GM12878 (cell line): ENCODE data around the gene NLGN2. TPM values are rescaled to one million over a fixed set of nuclear protein-coding genes. Genes with fewer than 3 reads are reported as not detected.
A peak's percentile ranks its signal among the peaks of the same experiment; 100 is the strongest.

Experiments
- ATAC-seq: fragments of 200-7000 bp; cut with Tn5 transposase; 3 replicates; pipeline ENCODE4 v1.9.1; 2020; ENCODE audit warnings: mild to moderate bottlenecking, moderate library complexity
- BruUV-seq: library from RNA; stranded (reverse); fragments of 400-500 nt; replicated peaks from 2 replicates; lab custom pipeline; 2021; lab: Mats Ljungman, UMichigan
- CTCF ChIA-PET: fragments of 300-600 bp; sonication (Branson Sonifier 250); formaldehyde crosslinking; extraction: SDS; loops from one replicate; lab custom pipeline; 2021; ENCODE audit warnings: inconsistent platforms; lab: Yijun Ruan, JAX
- POLR2A ChIA-PET: fragments of 350-600 bp; formaldehyde crosslinking; extraction: SDS; loops from one replicate; lab custom pipeline; 2021; ENCODE audit warnings: inconsistent platforms; lab: Charles Lee
- RAD21 ChIA-PET: fragments of 300-600 bp; sonication (Branson Sonifier 250); formaldehyde crosslinking; loops from one replicate; lab custom pipeline; 2023; ENCODE audit warnings: antibody characterized with exemption; ENCODE audit not compliant: unreplicated experiment; lab: Charles Lee
- SMC1A ChIA-PET: fragments of 300-600 bp; sonication (Branson Sonifier 250); formaldehyde crosslinking; loops from one replicate; lab custom pipeline; 2023; ENCODE audit not compliant: unreplicated experiment, uncharacterized antibody; lab: Charles Lee
- DNase-seq: peaks from one replicate; pipeline ENCODE4 v3.0.0-alpha.2; 2011; ENCODE audit warnings: low read depth, low spot score
- FAIRE-seq: peaks from 3 replicates; lab custom pipeline; 2011; peaks lifted over from hg19 to GRCh38; lab: Jason Lieb, UNC
- H2AFZ ChIP-seq: 2 replicates; pipeline ENCODE4 v1.6.0; 2011; ENCODE audit warnings: low read depth, low read length, control low read depth; ENCODE audit not compliant: control insufficient read depth
- H3K27ac ChIP-seq: 2 replicates; pipeline ENCODE4 v1.5.1; 2011; ENCODE audit warnings: control low read depth; ENCODE audit not compliant: control insufficient read depth, insufficient read depth
- H3K27me3 ChIP-seq, 2 experiments: replicated peaks in 1 of 2; 2 replicates each; pipeline versions ENCODE4 v1.6.0 to v1.6.1; 2011; ENCODE audit warnings: low read length in 1 of 2; ENCODE audit not compliant: control insufficient read depth in 2 of 2, insufficient read depth in 2 of 2
- H3K36me3 ChIP-seq, 2 experiments: 2 replicates each; pipeline ENCODE4 v1.5.1; 2011; ENCODE audit warnings: low read length in 1 of 2; ENCODE audit not compliant: control insufficient read depth in 2 of 2, insufficient read depth in 2 of 2
- H3K4me1 ChIP-seq: 2 replicates; pipeline ENCODE4 v1.6.1; 2011; ENCODE audit warnings: mild to moderate bottlenecking, low read length, moderate library complexity, mixed read lengths; ENCODE audit not compliant: control insufficient read depth, insufficient read depth
- H3K4me2 ChIP-seq: 2 replicates; pipeline ENCODE4 v1.6.0; 2011; ENCODE audit warnings: control low read depth; ENCODE audit not compliant: control insufficient read depth, insufficient read depth
- H3K4me3 ChIP-seq: fragments of 200-600 bp; sonication (generic); 2 replicates; pipeline ENCODE4 v1.5.1; 2016
- H3K79me2 ChIP-seq: 2 replicates; pipeline ENCODE4 v1.6.0; 2011; ENCODE audit warnings: low read length; ENCODE audit not compliant: control insufficient read depth, insufficient read depth
- H3K9ac ChIP-seq: 2 replicates; pipeline ENCODE4 v1.8.0; 2011; ENCODE audit warnings: low read length, control low read depth, mixed read lengths; ENCODE audit not compliant: control insufficient read depth, insufficient read depth
- H3K9me3 ChIP-seq: replicated peaks from 3 replicates; pipeline ENCODE4 v1.5.1; 2011; ENCODE audit warnings: mild to moderate bottlenecking, low read length; ENCODE audit not compliant: control insufficient read depth, insufficient read depth
- H4K20me1 ChIP-seq: 2 replicates; pipeline ENCODE4 v1.6.0; 2011; ENCODE audit not compliant: control insufficient read depth, insufficient read depth
- CHD1 ChIP-seq: IDR thresholded peaks from 2 replicates; pipeline ENCODE4 v1.6.1; 2012; ENCODE audit warnings: low read depth, low read length, improper control_type of control experiment
- EED ChIP-seq: sonication (generic); IDR thresholded peaks from 2 replicates; pipeline ENCODE4 v1.6.1; 2016; ENCODE audit warnings: antibody characterized with exemption, low read depth
- ESRRA ChIP-seq: IDR thresholded peaks from 2 replicates; pipeline ENCODE4 v1.6.1; 2012; ENCODE audit warnings: mild to moderate bottlenecking, low read length, improper control_type of control experiment
- FOS ChIP-seq: IDR thresholded peaks from 3 replicates; pipeline ENCODE4 v1.6.1; 2011; ENCODE audit warnings: borderline replicate concordance; ENCODE audit not compliant: insufficient read length; ENCODE audit errors: extremely low read depth
- HSF1 ChIP-seq: fragments of 150-350 bp; IDR thresholded peaks from 2 replicates; pipeline ENCODE4 v1.6.1; 2014; ENCODE audit warnings: mild to moderate bottlenecking, low read depth, low read length
- IKZF1 ChIP-seq: fragments of 450-650 bp; conservative IDR thresholded peaks from 2 replicates; pipeline ENCODE4 v1.6.1; 2017; ENCODE audit warnings: antibody characterized with exemption, mild to moderate bottlenecking
- MEF2B ChIP-seq: fragments of 450-650 bp; IDR thresholded peaks from 2 replicates; pipeline ENCODE4 v1.6.1; 2018; ENCODE audit warnings: mild to moderate bottlenecking, moderate library complexity; ENCODE audit not compliant: partially characterized antibody, poor library complexity, severe bottlenecking
- MYC ChIP-seq: IDR thresholded peaks from 2 replicates; pipeline ENCODE4 v1.6.1; 2011; ENCODE audit warnings: mild to moderate bottlenecking, low read length, moderate library complexity, inconsistent platforms; ENCODE audit not compliant: insufficient read depth, insufficient replicate concordance, insufficient read length, severe bottlenecking
- NFIC ChIP-seq: IDR thresholded peaks from 2 replicates; pipeline ENCODE4 v1.6.1; 2012; ENCODE audit warnings: low read depth, mild to moderate bottlenecking, inconsistent platforms, low read length, moderate library complexity
- NFYA ChIP-seq: IDR thresholded peaks from 2 replicates; pipeline ENCODE4 v1.6.1; 2011; ENCODE audit warnings: low read depth, mild to moderate bottlenecking, low read length, improper control_type of control experiment, borderline replicate concordance
- POLR2AphosphoS5 ChIP-seq: IDR thresholded peaks from 2 replicates; pipeline ENCODE4 v1.6.1; 2011; ENCODE audit warnings: mild to moderate bottlenecking, low read length, inconsistent platforms
- RUNX3 ChIP-seq: IDR thresholded peaks from 2 replicates; pipeline ENCODE4 v1.6.1; 2012; ENCODE audit warnings: low read length, inconsistent platforms
- TARDBP ChIP-seq: IDR thresholded peaks from 2 replicates; pipeline ENCODE4 v1.6.1; 2016; ENCODE audit warnings: borderline replicate concordance
- ZNF384 ChIP-seq: IDR thresholded peaks from 2 replicates; pipeline ENCODE4 v1.6.1; 2012; ENCODE audit warnings: low read depth, mild to moderate bottlenecking, low read length, improper control_type of control experiment, borderline replicate concordance
- WGBS: methylation state at CpG from one replicate; pipeline ENCODE4 v1.1.6; 2016; ENCODE audit warnings: low lambda C conversion rate; ENCODE audit not compliant: insufficient replicate concordance, insufficient coverage; ENCODE audit errors: missing lambda C conversion rate; 5-methylcytosine and 5-hydroxymethylcytosine counted together
- in situ Hi-C: fragments of 300-500 bp; cut with MboI; formaldehyde crosslinking; loops from 9 replicates; pipeline ENCODE4 v1.14.3; 2018; ENCODE audit warnings: mixed read lengths
- intact Hi-C: fragments of 100-400 bp; cut with micrococcal nuclease; formaldehyde crosslinking; loops from one replicate; pipeline ENCODE4 v1.14.2; 2022; ENCODE audit not compliant: unreplicated experiment
- polyA plus RNA-seq, 11 experiments: library from polyadenylated mRNA; depleted of rRNA in 4 of 11; unstranded in 6 of 11; stranded (reverse) in 5 of 11; fragments of >200 nt; fragmentation: Nextera tagmentation in 4 of 11; fragmentation: Illumina TruSeq in 1 of 11; extraction: Ambion mirVana in 4 of 11; extraction: Trizol in 1 of 11; gene quantifications; 1 replicate in 1 of 11; 2 replicates in 10 of 11; pipeline versions ENCODE4 v1.2.1 to v1.2.3, GENCODE V29; 2011 to 2016; ENCODE audit warnings: inconsistent platforms in 2 of 11, missing spikeins in 2 of 11, low read depth in 1 of 11
- total RNA-seq, 4 experiments: library from RNA; depleted of rRNA in 3 of 4; stranded (reverse); fragments of >200 nt in 3 of 4; fragmentation: Illumina TruSeq in 1 of 4; extraction: Trizol in 1 of 4; gene quantifications; 2 replicates each; pipeline versions ENCODE4 v1.2.1 to v1.2.3, GENCODE V29; 2013 to 2021
- TF ChIP-seq, protein P1 (sequence below): fragments of 450-650 bp; IDR thresholded peaks from 2 replicates; pipeline ENCODE4 v1.6.1; 2017; ENCODE audit warnings: antibody characterized with exemption, mild to moderate bottlenecking, moderate library complexity
- TF ChIP-seq, protein P2 (sequence below): fragments of 450-650 bp; IDR thresholded peaks from 2 replicates; pipeline ENCODE4 v1.6.1; 2017; ENCODE audit warnings: mild to moderate bottlenecking, low read depth, inconsistent platforms; ENCODE audit not compliant: poor library complexity, severe bottlenecking

NLGN2 gene
- total and polyA plus RNA-seq, 10 of the 15 experiments (the other 5 are each of a cell fraction or from before 2014, with no cell fraction given), result 0.02 to 0.87 (median 0.11) TPM; not detected in 2

- peak within 1 kb of the TSS; percentile 72 for H3K4me2 ChIP-seq
- H3K27ac ChIP-seq, result peak within 1 kb of the TSS; percentile 80
- CTCF ChIA-PET, result interaction anchor here (0.6 to 2.1 kb wide), 5 partner anchors 31 to 122 kb away, joined by 3 to 8 read pairs (median 4); partner anchors contain the start of genes ACAP1 and TMEM102
- in situ Hi-C loops, result no loop called here
- peak within 1 kb of the TSS; percentile 87 for H3K9ac ChIP-seq
- ATAC-seq (peak; percentile 99), DNase-seq (peak; percentile 92), FAIRE-seq (peak; percentile 97)
- peak within 1 kb of the TSS; percentile 96 for H2AFZ ChIP-seq
- RAD21 ChIA-PET, result interaction anchor here (0.6 to 2.2 kb wide), 12 partner anchors 9 to 818 kb away, joined by 3 to 13 read pairs (median 4); partner anchors contain the start of genes ACADVL, ACAP1, PLSCR3 and TMEM102
- peak within 1 kb of the TSS; percentile 85 for H3K4me3 ChIP-seq
- H3K9me3 ChIP-seq, result no peaks in the 10 kb centered on the region
- H3K4me1 ChIP-seq, result peaks cover 3% of the 10 kb centered on the region; the same call in 1 of the 2 replicates
- intact Hi-C loops, result loop anchor here (5.0 kb wide), 1 partner anchor 33 kb away; the partner anchor contains the start of genes FGF11 and TMEM102
- H3K27me3 ChIP-seq, result peaks cover 0 to 6% of the 10 kb centered on the region in 2 experiments; a peak in 2 of 4 replicates
- H3K36me3 ChIP-seq, result no peaks in the 10 kb centered on the region
- WGBS, result under 1% methylated on average over 46 of the region's 49 CpGs
- SMC1A ChIA-PET, result interaction anchor here (0.8 to 2.2 kb wide), 7 partner anchors 30 to 283 kb away, joined by 3 to 8 read pairs (median 3); partner anchors contain the start of genes SAT2, TMEM102 and TP53
- BruUV-seq, result no TSS peak
- POLR2A ChIA-PET, result interaction anchor here (0.5 to 2.7 kb wide), 20 partner anchors 9 to 1031 kb away, joined by 3 to 23 read pairs (median 4); partner anchors contain the start of genes ACAP1, CD68, FGF11 and NEURL4
- peaks cover 2% of the 10 kb centered on the region for H3K79me2 ChIP-seq
- H4K20me1 ChIP-seq, result no peaks in the 10 kb centered on the region
- TF ChIP-seq TARDBP, result no peak
- peak; percentile 63 for TF ChIP-seq NFYA
- TF ChIP-seq IKZF1, result peak; percentile 45; the same call in 1 of the 2 replicates
- no peak for TF ChIP-seq MEF2B
- TF ChIP-seq CHD1, result no peak
- TF ChIP-seq HSF1, result no peak
- TF ChIP-seq RUNX3, result peak; percentile 82
- TF ChIP-seq NFIC, result no peak
- no peak for TF ChIP-seq ZNF384
- TF ChIP-seq, protein P1, sequence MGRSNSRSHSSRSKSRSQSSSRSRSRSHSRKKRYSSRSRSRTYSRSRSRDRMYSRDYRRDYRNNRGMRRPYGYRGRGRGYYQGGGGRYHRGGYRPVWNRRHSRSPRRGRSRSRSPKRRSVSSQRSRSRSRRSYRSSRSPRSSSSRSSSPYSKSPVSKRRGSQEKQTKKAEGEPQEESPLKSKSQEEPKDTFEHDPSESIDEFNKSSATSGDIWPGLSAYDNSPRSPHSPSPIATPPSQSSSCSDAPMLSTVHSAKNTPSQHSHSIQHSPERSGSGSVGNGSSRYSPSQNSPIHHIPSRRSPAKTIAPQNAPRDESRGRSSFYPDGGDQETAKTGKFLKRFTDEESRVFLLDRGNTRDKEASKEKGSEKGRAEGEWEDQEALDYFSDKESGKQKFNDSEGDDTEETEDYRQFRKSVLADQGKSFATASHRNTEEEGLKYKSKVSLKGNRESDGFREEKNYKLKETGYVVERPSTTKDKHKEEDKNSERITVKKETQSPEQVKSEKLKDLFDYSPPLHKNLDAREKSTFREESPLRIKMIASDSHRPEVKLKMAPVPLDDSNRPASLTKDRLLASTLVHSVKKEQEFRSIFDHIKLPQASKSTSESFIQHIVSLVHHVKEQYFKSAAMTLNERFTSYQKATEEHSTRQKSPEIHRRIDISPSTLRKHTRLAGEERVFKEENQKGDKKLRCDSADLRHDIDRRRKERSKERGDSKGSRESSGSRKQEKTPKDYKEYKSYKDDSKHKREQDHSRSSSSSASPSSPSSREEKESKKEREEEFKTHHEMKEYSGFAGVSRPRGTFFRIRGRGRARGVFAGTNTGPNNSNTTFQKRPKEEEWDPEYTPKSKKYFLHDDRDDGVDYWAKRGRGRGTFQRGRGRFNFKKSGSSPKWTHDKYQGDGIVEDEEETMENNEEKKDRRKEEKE, result no peak
- TF ChIP-seq ESRRA, result no peak
- peak; percentile 48 for TF ChIP-seq FOS
- TF ChIP-seq EED, result no peak
- TF ChIP-seq MYC, result no peak
- TF ChIP-seq POLR2AphosphoS5, result peak; percentile 93
- TF ChIP-seq, protein P2, sequence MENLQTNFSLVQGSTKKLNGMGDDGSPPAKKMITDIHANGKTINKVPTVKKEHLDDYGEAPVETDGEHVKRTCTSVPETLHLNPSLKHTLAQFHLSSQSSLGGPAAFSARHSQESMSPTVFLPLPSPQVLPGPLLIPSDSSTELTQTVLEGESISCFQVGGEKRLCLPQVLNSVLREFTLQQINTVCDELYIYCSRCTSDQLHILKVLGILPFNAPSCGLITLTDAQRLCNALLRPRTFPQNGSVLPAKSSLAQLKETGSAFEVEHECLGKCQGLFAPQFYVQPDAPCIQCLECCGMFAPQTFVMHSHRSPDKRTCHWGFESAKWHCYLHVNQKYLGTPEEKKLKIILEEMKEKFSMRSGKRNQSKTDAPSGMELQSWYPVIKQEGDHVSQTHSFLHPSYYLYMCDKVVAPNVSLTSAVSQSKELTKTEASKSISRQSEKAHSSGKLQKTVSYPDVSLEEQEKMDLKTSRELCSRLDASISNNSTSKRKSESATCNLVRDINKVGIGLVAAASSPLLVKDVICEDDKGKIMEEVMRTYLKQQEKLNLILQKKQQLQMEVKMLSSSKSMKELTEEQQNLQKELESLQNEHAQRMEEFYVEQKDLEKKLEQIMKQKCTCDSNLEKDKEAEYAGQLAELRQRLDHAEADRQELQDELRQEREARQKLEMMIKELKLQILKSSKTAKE, result peak; percentile 24
Observed at GRCh38 chr17:7403977-7404736, 3.5 kb upstream of the NLGN2 start, which contains the start of gene TMEM256. TMEM256 (minus strand) TSS chr17:7404097; CDS start chr17:7404084, 13 bp downstream.
